K562 (cell line): ENCODE data around the gene UQCR11. TPM values are rescaled to one million over a fixed set of nuclear protein-coding genes. Genes with fewer than 3 reads are reported as not detected.

Experiments used
- ATAC-seq: fragments of 200-7000 bp; cut with Tn5 transposase; 3 replicates; pipeline ENCODE4 v1.9.1; 2020; ENCODE audit warnings: moderate library complexity
- BruUV-seq: library from RNA; stranded (reverse); fragments of 400-500 nt; replicated peaks from 2 replicates; lab custom pipeline; 2021; lab: Mats Ljungman, UMichigan
- CTCF ChIA-PET: fragments of 300-600 bp; formaldehyde crosslinking; extraction: SDS; loops from one replicate; lab custom pipeline; 2021; ENCODE audit warnings: low intra/inter-chr PET ratio; lab: Yijun Ruan, JAX
- POLR2A ChIA-PET: fragments of 300-600, 350-650 bp; sonication (Branson Sonifier 250); formaldehyde crosslinking; extraction: SDS; loops from one replicate; lab custom pipeline; 2021; ENCODE audit warnings: antibody characterized with exemption, inconsistent platforms; lab: Yijun Ruan, JAX
- DNase-seq, 4 experiments: peaks; one replicate each; pipeline versions ENCODE4 v3.0.0 to v3.0.0-alpha.2; 2011 to 2018; ENCODE audit warnings: low spot score in 3 of 4, mixed read lengths in 3 of 4; ENCODE audit errors: extremely low read depth in 1 of 4
- FAIRE-seq: peaks from 2 replicates; lab custom pipeline; 2011; peaks lifted over from hg19 to GRCh38; lab: Jason Lieb, UNC
- H2AFZ ChIP-seq: 2 replicates; pipeline ENCODE4 v1.6.0; 2011; ENCODE audit warnings: low read depth, low read length, control low read depth, inconsistent platforms
- H3K27ac ChIP-seq: fragments of 200-600 bp; 3 replicates; pipeline ENCODE4 v1.8.0; 2011; ENCODE audit warnings: low read depth, mild to moderate bottlenecking, control low read depth, inconsistent platforms, low read length, moderate library complexity, mixed read lengths; ENCODE audit errors: extremely low read depth
- H3K27me3 ChIP-seq, 2 experiments: fragments of 300-600 bp in 1 of 2; 2 replicates in 1 of 2; 3 replicates in 1 of 2; pipeline versions ENCODE4 v1.6.0 to v1.8.0; 2011; ENCODE audit warnings: inconsistent platforms in 2 of 2, low read length in 2 of 2, mild to moderate bottlenecking in 1 of 2, mixed read lengths in 1 of 2, moderate library complexity in 1 of 2; ENCODE audit not compliant: control insufficient read depth in 2 of 2, insufficient read depth in 2 of 2
- H3K36me3 ChIP-seq: fragments of 300-600 bp; 3 replicates; pipeline ENCODE4 v1.8.0; 2011; ENCODE audit warnings: mild to moderate bottlenecking, low read length, inconsistent platforms; ENCODE audit not compliant: control insufficient read depth, insufficient read depth
- H3K4me1 ChIP-seq, 2 experiments: fragments of 200-600 bp in 1 of 2; replicated peaks in 1 of 2; 2 replicates in 1 of 2; 3 replicates in 1 of 2; pipeline versions ENCODE4 v1.5.1 to v1.8.0; 2011; ENCODE audit warnings: inconsistent platforms in 2 of 2, low read length in 2 of 2, mild to moderate bottlenecking in 1 of 2, mixed read lengths in 1 of 2, moderate library complexity in 1 of 2; ENCODE audit not compliant: control insufficient read depth in 2 of 2, insufficient read depth in 2 of 2
- H3K4me2 ChIP-seq: 2 replicates; pipeline ENCODE4 v1.6.1; 2011; ENCODE audit warnings: low read length, control low read depth, inconsistent platforms, mixed read lengths; ENCODE audit not compliant: insufficient read depth
- H3K4me3 ChIP-seq: fragments of 200-600 bp; sonication (generic), shearing (Covaris generic); 2 replicates; pipeline ENCODE4 v1.5.1; 2016; ENCODE audit warnings: control low read depth, inconsistent platforms
- H3K79me2 ChIP-seq: fragments of 200-600 bp; 3 replicates; pipeline ENCODE4 v1.8.0; 2011; ENCODE audit warnings: low read length, inconsistent platforms; ENCODE audit not compliant: control insufficient read depth, insufficient read depth
- H3K9ac ChIP-seq, 2 experiments: 2 replicates each; pipeline versions ENCODE4 v1.6.0 to v1.6.1; 2011; ENCODE audit warnings: low read depth in 2 of 2, low read length in 2 of 2, control low read depth in 1 of 2, inconsistent platforms in 1 of 2, mild to moderate bottlenecking in 1 of 2, mixed read lengths in 1 of 2; ENCODE audit not compliant: insufficient read depth in 1 of 2
- H3K9me1 ChIP-seq: one replicate; pipeline ENCODE4 v1.6.0; 2011; ENCODE audit warnings: inconsistent platforms, mild to moderate bottlenecking, low read length, moderate library complexity; ENCODE audit not compliant: control insufficient read depth, insufficient read depth
- H3K9me3 ChIP-seq: replicated peaks from 2 replicates; pipeline ENCODE4 v1.5.1; 2011; ENCODE audit warnings: low read depth, low read length, inconsistent platforms; ENCODE audit not compliant: control insufficient read depth, insufficient read depth
- H4K20me1 ChIP-seq: replicated peaks from 2 replicates; pipeline ENCODE4 v1.6.1; 2011; ENCODE audit warnings: low read length, inconsistent platforms, mixed read lengths; ENCODE audit not compliant: control insufficient read depth, insufficient read depth
- ARID1B ChIP-seq: fragments of 450-650 bp; IDR thresholded peaks from 2 replicates; pipeline ENCODE4 v1.6.1; 2016; ENCODE audit warnings: antibody characterized with exemption, mild to moderate bottlenecking, inconsistent platforms
- BMI1 ChIP-seq: fragments of 150-350 bp; IDR thresholded peaks from 2 replicates; pipeline ENCODE4 v1.6.1; 2014; ENCODE audit warnings: low read length
- ETV1 ChIP-seq: fragments of 450-650 bp; conservative IDR thresholded peaks from 2 replicates; pipeline ENCODE4 v1.6.1; 2016; ENCODE audit warnings: missing genetic modification characterization, control low read depth, low read depth, missing compliant biosample characterization
- HMG20B ChIP-seq: fragments of 250-450 bp; sonication (Bioruptor Pico); IDR thresholded peaks from 2 replicates; pipeline ENCODE4 v1.5.0; 2021; ENCODE audit warnings: mild to moderate bottlenecking
- LCOR ChIP-seq: sonication (generic); formaldehyde crosslinking; IDR thresholded peaks from 2 replicates; pipeline ENCODE4 v1.8.0; 2022; ENCODE audit warnings: mild to moderate bottlenecking, missing genetic modification reagents
- PHF8 ChIP-seq: fragments of 200-600 bp; sonication (generic); IDR thresholded peaks from 2 replicates; pipeline ENCODE4 v1.6.1; 2012; ENCODE audit warnings: mixed run types, mild to moderate bottlenecking, inconsistent platforms, low read length, moderate library complexity, borderline replicate concordance
- PML ChIP-seq: IDR thresholded peaks from 2 replicates; pipeline ENCODE4 v1.6.1; 2012; ENCODE audit warnings: low read length, inconsistent platforms
- RBBP5 ChIP-seq: fragments of 200-600 bp; sonication (generic); IDR thresholded peaks from 2 replicates; pipeline ENCODE4 v1.6.1; 2012; ENCODE audit warnings: borderline replicate concordance, mild to moderate bottlenecking, low read length, control low read depth, inconsistent platforms; ENCODE audit not compliant: insufficient read depth, poor library complexity, severe bottlenecking
- RBM17 ChIP-seq: fragments of 200-400 bp; formaldehyde crosslinking; IDR thresholded peaks from 2 replicates; pipeline ENCODE4 v1.6.1; 2017; ENCODE audit warnings: low read depth, mild to moderate bottlenecking, low read length, borderline replicate concordance
- SREBF2 ChIP-seq: sonication (generic); formaldehyde crosslinking; IDR thresholded peaks from 2 replicates; pipeline ENCODE4 v1.4.0; 2020; ENCODE audit warnings: mild to moderate bottlenecking, missing genetic modification reagents
- ZKSCAN3 ChIP-seq: fragments of 250-450 bp; sonication (Bioruptor Pico); IDR thresholded peaks from 2 replicates; pipeline ENCODE4 v1.4.0; 2020
- ZNF146 ChIP-seq: IDR thresholded peaks from one replicate; pipeline ENCODE4 v1.6.1; 2018; ENCODE audit warnings: missing compliant biosample characterization; ENCODE audit not compliant: unreplicated experiment
- ZNF174 ChIP-seq: fragments of 250-450 bp; sonication (Bioruptor Pico); IDR thresholded peaks from 2 replicates; pipeline ENCODE4 v1.4.0; 2020; ENCODE audit warnings: mild to moderate bottlenecking
- ZNF408 ChIP-seq: fragments of 250-450 bp; sonication (Bioruptor Pico); IDR thresholded peaks from 2 replicates; pipeline ENCODE4 v1.4.0; 2020; ENCODE audit warnings: low read depth, mild to moderate bottlenecking, moderate library complexity
- WGBS: fragments of 100-300 bp; shearing (Covaris generic); methylation state at CpG from one replicate; pipeline ENCODE4 v1.1.6; 2016; ENCODE audit warnings: low coverage, mixed read lengths; ENCODE audit not compliant: insufficient coverage; ENCODE audit errors: missing lambda C conversion rate; 5-methylcytosine and 5-hydroxymethylcytosine counted together
- in situ Hi-C: fragments of 300-500 bp; cut with MboI; formaldehyde crosslinking; loops from 4 replicates; pipeline ENCODE4 v1.15.0; 2018; ENCODE audit warnings: inconsistent platforms, mixed read lengths
- intact Hi-C: fragments of 100-400 bp; cut with micrococcal nuclease; formaldehyde crosslinking; loops from 2 replicates; pipeline ENCODE4 v1.14.2; 2022
- polyA plus RNA-seq, 8 experiments: library from polyadenylated mRNA; depleted of rRNA in 4 of 8; stranded (reverse) in 5 of 8; unstranded in 3 of 8; fragments of >200 nt; fragmentation: Nextera tagmentation in 2 of 8; fragmentation: Illumina TruSeq in 1 of 8; extraction: Ambion mirVana in 2 of 8; extraction: Trizol in 1 of 8; gene quantifications; 2 replicates each; pipeline versions ENCODE4 v1.2.1 to v1.2.3, GENCODE V29; 2011 to 2014; ENCODE audit warnings: inconsistent platforms in 1 of 8, missing spikeins in 1 of 8
- total RNA-seq, 7 experiments: library from RNA; depleted of rRNA in 6 of 7; stranded (reverse); fragments of >200 nt in 6 of 7; fragmentation: Illumina TruSeq in 2 of 7; extraction: Trizol in 2 of 7; gene quantifications; 2 replicates each; pipeline versions ENCODE4 v1.2.1 to v1.2.3, GENCODE V29; 2011 to 2021; ENCODE audit warnings: low replicate concordance in 1 of 7
- TF ChIP-seq, protein P1 (sequence below), 2 experiments: fragments of 450-650 bp in 1 of 2; sonication (generic) in 1 of 2; formaldehyde crosslinking in 1 of 2; IDR thresholded peaks; 2 replicates each; pipeline versions ENCODE4 v1.7.1 to v1.9.0; 2016 to 2022; ENCODE audit warnings: inconsistent platforms in 1 of 2, mild to moderate bottlenecking in 1 of 2, missing genetic modification reagents in 1 of 2

Gene UQCR11
- total and polyA plus RNA-seq, 9 of the 15 experiments (the other 6 are each of a cell fraction or from before 2014, with no cell fraction given) = 57.6 to 394 (median 259) TPM

GRCh38 chr19:1567848-1568227 is 37.4 kb downstream of the UQCR11 start:
- in situ Hi-C loops = no loop called here
- H3K27me3 ChIP-seq = no peaks in the 10 kb centered on the region
- no peak for ATAC-seq
- ChIA-PET CTCF (no interaction called here), POLR2A (interaction anchor here (0.6 kb wide), 1 partner anchor 38 kb away, joined by 3 read pairs; no protein-coding TSS in a partner anchor)
- no peak overlapping the region for H3K27ac ChIP-seq
- TF ChIP-seq ETV1 (no peak), HMG20B (no peak), SREBF2 (CRISPR knock-in tag) (no peak), BMI1 (no peak), PHF8 (no peak), PML (no peak), ZKSCAN3 (CRISPR knock-in tag) (no peak), RBBP5 (no peak), ARID1B (no peak), ZNF174 (CRISPR knock-in tag) (no peak), ZNF408 (CRISPR knock-in tag) (no peak), ZNF146 (no peak), LCOR (CRISPR knock-in tag) (no peak), RBM17 (no peak)
- TF ChIP-seq, protein P1, sequence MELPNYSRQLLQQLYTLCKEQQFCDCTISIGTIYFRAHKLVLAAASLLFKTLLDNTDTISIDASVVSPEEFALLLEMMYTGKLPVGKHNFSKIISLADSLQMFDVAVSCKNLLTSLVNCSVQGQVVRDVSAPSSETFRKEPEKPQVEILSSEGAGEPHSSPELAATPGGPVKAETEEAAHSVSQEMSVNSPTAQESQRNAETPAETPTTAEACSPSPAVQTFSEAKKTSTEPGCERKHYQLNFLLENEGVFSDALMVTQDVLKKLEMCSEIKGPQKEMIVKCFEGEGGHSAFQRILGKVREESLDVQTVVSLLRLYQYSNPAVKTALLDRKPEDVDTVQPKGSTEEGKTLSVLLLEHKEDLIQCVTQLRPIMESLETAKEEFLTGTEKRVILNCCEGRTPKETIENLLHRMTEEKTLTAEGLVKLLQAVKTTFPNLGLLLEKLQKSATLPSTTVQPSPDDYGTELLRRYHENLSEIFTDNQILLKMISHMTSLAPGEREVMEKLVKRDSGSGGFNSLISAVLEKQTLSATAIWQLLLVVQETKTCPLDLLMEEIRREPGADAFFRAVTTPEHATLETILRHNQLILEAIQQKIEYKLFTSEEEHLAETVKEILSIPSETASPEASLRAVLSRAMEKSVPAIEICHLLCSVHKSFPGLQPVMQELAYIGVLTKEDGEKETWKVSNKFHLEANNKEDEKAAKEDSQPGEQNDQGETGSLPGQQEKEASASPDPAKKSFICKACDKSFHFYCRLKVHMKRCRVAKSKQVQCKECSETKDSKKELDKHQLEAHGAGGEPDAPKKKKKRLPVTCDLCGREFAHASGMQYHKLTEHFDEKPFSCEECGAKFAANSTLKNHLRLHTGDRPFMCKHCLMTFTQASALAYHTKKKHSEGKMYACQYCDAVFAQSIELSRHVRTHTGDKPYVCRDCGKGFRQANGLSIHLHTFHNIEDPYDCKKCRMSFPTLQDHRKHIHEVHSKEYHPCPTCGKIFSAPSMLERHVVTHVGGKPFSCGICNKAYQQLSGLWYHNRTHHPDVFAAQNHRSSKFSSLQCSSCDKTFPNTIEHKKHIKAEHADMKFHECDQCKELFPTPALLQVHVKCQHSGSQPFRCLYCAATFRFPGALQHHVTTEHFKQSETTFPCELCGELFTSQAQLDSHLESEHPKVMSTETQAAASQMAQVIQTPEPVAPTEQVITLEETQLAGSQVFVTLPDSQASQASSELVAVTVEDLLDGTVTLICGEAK (IDR thresholded peaks at IDR 0.05) = no peak
- TF ChIP-seq, protein P1 (CRISPR knock-in tag; IDR thresholded peaks at IDR 0.05) = no peak
- peak overlapping the region; percentile 50; the same call in 1 of the 2 replicates for H3K4me3 ChIP-seq
- FAIRE-seq = no peak
- no TSS peak for BruUV-seq
- intact Hi-C loops = no loop called here
- H3K9ac ChIP-seq = peak overlapping the region in 1 of 2 experiments; percentile 92; a peak in 2 of 4 replicates
- 0% methylated on average over 6 of the region's 73 CpGs for WGBS
- peak in 3 of 4 experiments; percentile 29 to 84 (median 82) for DNase-seq
- H3K9me1 ChIP-seq = no peaks in the 10 kb centered on the region
- H3K36me3 ChIP-seq = no peaks in the 10 kb centered on the region
- H3K9me3 ChIP-seq = no peaks in the 10 kb centered on the region
- peaks cover 5% of the 10 kb centered on the region for H4K20me1 ChIP-seq
- H3K4me2 ChIP-seq = no peak overlapping the region
- H2AFZ ChIP-seq = no peak overlapping the region
- H3K4me1 ChIP-seq = peaks cover 6 to 44% of the 10 kb centered on the region in 2 experiments
- peaks cover 32% of the 10 kb centered on the region for H3K79me2 ChIP-seq
